ENCODE data around the gene PRR16. TPM values are rescaled to one million over a fixed set of nuclear protein-coding genes. Genes with fewer than 3 reads are reported as not detected.

Gene PRR16
- total and polyA plus RNA-seq, 3 experiments from 2014 or later, result not detected

DNA sequence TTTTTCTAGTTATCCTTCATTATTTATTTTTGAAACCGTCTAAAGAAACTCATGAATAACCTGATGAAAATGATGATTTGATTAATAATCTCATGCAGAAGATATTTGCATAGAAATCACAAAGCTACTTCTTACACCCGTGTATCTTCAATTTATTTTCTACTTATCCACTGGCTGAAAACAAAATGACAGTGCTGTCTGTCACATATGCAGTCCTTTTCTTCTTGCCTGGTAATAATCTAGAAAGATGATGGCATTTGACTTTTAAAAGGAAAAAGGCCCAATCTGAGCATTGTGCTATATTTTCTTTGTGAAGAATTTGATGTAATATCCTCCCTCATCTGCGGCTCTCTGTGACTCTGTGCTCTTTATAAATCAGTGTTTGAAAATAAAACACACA lies 253.3 kb downstream of the PRR16 start:
- Mint-ChIP-seq H3K9me3 (peaks cover 0 to 12% (median 1%) of the 10 kb centered on the region in 5 donors), H3K27ac (no peak overlapping the region), H3K27me3 (no peaks in the 10 kb centered on the region), H3K36me3 (no peaks in the 10 kb centered on the region), H3K4me3 (no peak overlapping the region), H3K4me1 (no peaks in the 10 kb centered on the region)
- H3K9me3 ChIP-seq (ENCODE audit: low read length), result no peaks in the 10 kb centered on the region
- no peaks in the 10 kb centered on the region for H3K36me3 ChIP-seq (ENCODE audit: insufficient read depth, low read length)
- H3K27me3 ChIP-seq (ENCODE audit: insufficient read depth, low read length, poor library complexity, severe bottlenecking), result no peaks in the 10 kb centered on the region
- ChIA-PET POLR2A (no interaction called here), CTCF (no interaction called here)
- no peak for DNase-seq
- no peak overlapping the region for H3K27ac ChIP-seq (ENCODE audit: low read depth, low read length)
- H3K4me3 ChIP-seq (ENCODE audit: low read length), result no peak overlapping the region
- no peaks in the 10 kb centered on the region for H3K4me1 ChIP-seq (ENCODE audit: insufficient read depth, low read length)

DNA sequence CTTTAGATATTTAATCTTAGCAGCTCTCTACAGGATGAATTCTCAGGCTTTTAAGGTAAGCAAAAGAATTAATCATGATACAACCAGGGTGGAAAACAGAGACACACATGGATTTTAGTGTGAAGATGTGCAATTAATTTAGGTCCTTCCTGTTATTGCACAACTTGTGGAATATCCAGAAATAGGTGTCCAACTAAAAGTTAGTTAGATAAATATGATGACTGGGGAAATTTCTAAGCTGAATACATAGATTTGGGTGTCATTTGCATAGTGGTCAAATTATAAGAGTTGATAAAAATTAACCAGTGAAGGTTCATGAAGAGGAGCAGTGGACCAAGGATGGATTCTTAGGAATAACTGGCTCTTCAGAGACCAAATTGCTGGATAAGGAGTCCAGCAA lies 266.1 kb downstream of the PRR16 start:
- H3K4me1 Mint-ChIP-seq, result no peaks in the 10 kb centered on the region
- peaks cover 0 to 19% (median 2%) of the 10 kb centered on the region in 5 donors for H3K9me3 Mint-ChIP-seq
- Histone ChIP-seq H3K4me3 (ENCODE audit: low read length) (no peak overlapping the region), H3K27ac (ENCODE audit: low read depth, low read length) (no peak overlapping the region), H3K27me3 (ENCODE audit: insufficient read depth, low read length, poor library complexity, severe bottlenecking) (no peaks in the 10 kb centered on the region), H3K4me1 (ENCODE audit: insufficient read depth, low read length) (no peaks in the 10 kb centered on the region), H3K36me3 (ENCODE audit: insufficient read depth, low read length) (no peaks in the 10 kb centered on the region), H3K9me3 (ENCODE audit: low read length) (no peaks in the 10 kb centered on the region)
- POLR2A ChIA-PET, result no interaction called here
- no peaks in the 10 kb centered on the region for H3K27me3 Mint-ChIP-seq
- H3K36me3 Mint-ChIP-seq, result no peaks in the 10 kb centered on the region
- no peak overlapping the region for H3K4me3 Mint-ChIP-seq
- CTCF ChIA-PET, result no interaction called here
- H3K27ac Mint-ChIP-seq, result no peak overlapping the region
- no peak for DNase-seq

DNA sequence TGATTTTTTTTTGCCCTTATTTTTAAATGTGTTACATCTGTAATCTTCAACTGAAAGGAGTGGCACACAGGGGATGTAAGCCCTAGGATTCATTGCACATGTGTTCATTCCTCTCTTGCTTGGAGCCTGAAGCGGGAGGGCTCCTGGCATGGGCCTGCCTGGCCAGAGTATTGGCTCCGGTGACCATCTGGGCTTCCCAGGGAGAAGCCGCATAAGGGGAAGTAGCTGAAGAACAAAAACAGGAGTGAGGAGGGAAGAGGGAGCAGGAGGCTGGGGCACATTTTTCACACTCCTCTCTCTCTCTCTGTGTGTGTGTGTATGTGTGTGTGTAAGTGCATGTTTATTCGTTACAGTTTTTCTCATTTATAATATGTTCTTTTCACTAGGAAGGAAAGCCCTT lies 269.9 kb downstream of the PRR16 start:
- Mint-ChIP-seq H3K9me3 (peaks cover 0 to 38% (median 4%) of the 10 kb centered on the region in 5 donors), H3K4me1 (no peaks in the 10 kb centered on the region), H3K27ac (no peak overlapping the region), H3K36me3 (no peaks in the 10 kb centered on the region), H3K4me3 (no peak overlapping the region), H3K27me3 (no peaks in the 10 kb centered on the region)
- CTCF ChIA-PET, result no interaction called here
- no peaks in the 10 kb centered on the region for H3K36me3 ChIP-seq (ENCODE audit: insufficient read depth, low read length)
- H3K27me3 ChIP-seq (ENCODE audit: insufficient read depth, low read length, poor library complexity, severe bottlenecking), result no peaks in the 10 kb centered on the region
- no peaks in the 10 kb centered on the region for H3K9me3 ChIP-seq (ENCODE audit: low read length)
- no peak overlapping the region for H3K27ac ChIP-seq (ENCODE audit: low read depth, low read length)
- no peak for DNase-seq
- POLR2A ChIA-PET, result no interaction called here
- no peak overlapping the region for H3K4me3 ChIP-seq (ENCODE audit: low read length)
- H3K4me1 ChIP-seq (ENCODE audit: insufficient read depth, low read length), result no peaks in the 10 kb centered on the region

DNA sequence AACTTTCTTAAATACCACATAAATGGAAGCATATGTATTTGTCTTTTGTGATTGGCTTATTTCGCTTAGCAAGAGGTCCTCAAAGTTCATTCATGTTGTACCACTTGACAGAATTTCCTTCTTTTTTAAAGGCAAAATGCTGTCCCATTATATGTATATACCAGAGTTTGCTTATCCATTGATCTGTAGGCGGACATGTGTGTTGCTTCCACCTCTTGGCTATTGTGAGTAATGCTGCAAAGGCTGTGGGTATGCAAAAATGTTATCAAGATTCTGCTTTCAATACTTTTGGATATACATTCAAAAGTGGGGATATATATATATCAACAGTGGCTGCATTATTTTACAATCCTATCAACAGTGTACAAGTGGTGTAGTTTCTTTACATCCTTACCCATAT lies 271.0 kb downstream of the PRR16 start:
- Histone ChIP-seq H3K27ac (ENCODE audit: low read depth, low read length) (no peak overlapping the region), H3K27me3 (ENCODE audit: insufficient read depth, low read length, poor library complexity, severe bottlenecking) (no peaks in the 10 kb centered on the region), H3K4me3 (ENCODE audit: low read length) (no peak overlapping the region), H3K36me3 (ENCODE audit: insufficient read depth, low read length) (no peaks in the 10 kb centered on the region), H3K9me3 (ENCODE audit: low read length) (no peaks in the 10 kb centered on the region), H3K4me1 (ENCODE audit: insufficient read depth, low read length) (no peaks in the 10 kb centered on the region)
- ChIA-PET POLR2A (no interaction called here), CTCF (no interaction called here)
- DNase-seq, result no peak
- H3K9me3 Mint-ChIP-seq, result peaks cover 0 to 33% (median 4%) of the 10 kb centered on the region in 5 donors
- H3K4me3 Mint-ChIP-seq, result no peak overlapping the region
- no peak overlapping the region for H3K27ac Mint-ChIP-seq
- H3K4me1 Mint-ChIP-seq, result no peaks in the 10 kb centered on the region
- no peaks in the 10 kb centered on the region for H3K36me3 Mint-ChIP-seq
- no peaks in the 10 kb centered on the region for H3K27me3 Mint-ChIP-seq

Measured in CD8-positive, alpha-beta memory T cell (primary cell).